Adrenal gland (tissue), 12 donors: ENCODE results near the gene PSMG1. TPM values are rescaled to one million over a fixed set of nuclear protein-coding genes. Genes with fewer than 3 reads are reported as not detected.

Source experiments
- DNase-seq, 7 donors: peaks; one replicate each; pipeline ENCODE4 v3.0.0-alpha.2; 2019 to 2020
- H3K27ac ChIP-seq, 5 donors: fragments of 200-600 bp; sonication (generic) in 4 of 5; 1 replicate in 3 of 5; 2 replicates in 2 of 5; pipeline versions ENCODE4 v1.5.1 to v1.8.0; 2016 to 2020; ENCODE audit warnings: mild to moderate bottlenecking in 1 of 5
- H3K27me3 ChIP-seq: fragments of 200-600 bp; 2 replicates; pipeline ENCODE4 v1.8.0; 2021
- H3K36me3 ChIP-seq, 2 donors: fragments of 200-600 bp; replicated peaks in 1 of 2; 1 replicate in 1 of 2; 2 replicates in 1 of 2; pipeline versions ENCODE4 v1.5.1 to v1.8.0; 2018 to 2022
- H3K4me1 ChIP-seq, 2 donors: fragments of 200-600 bp; replicated peaks in 1 of 2; 1 replicate in 1 of 2; 2 replicates in 1 of 2; pipeline versions ENCODE4 v1.5.1 to v1.8.0; 2018 to 2021
- H3K4me3 ChIP-seq, 4 donors: fragments of 200-600 bp; sonication (generic) in 3 of 4; one replicate each; pipeline ENCODE4 v1.5.1; 2016 to 2018
- H3K9me3 ChIP-seq, 3 donors: fragments of 200-600 bp; sonication (generic) in 1 of 3; replicated peaks in 1 of 3; 1 replicate in 2 of 3; 2 replicates in 1 of 3; pipeline versions ENCODE4 v1.5.1 to v1.8.0; 2016 to 2021
- CTCF ChIP-seq, 6 experiments: fragments of 450-650 bp in 4 of 6; fragments of 200-600 bp in 2 of 6; sonication (generic) in 1 of 6; IDR thresholded peaks; 1 replicate in 5 of 6; 2 replicates in 1 of 6; pipeline versions ENCODE4 v1.5.1 to v1.8.0; 2016 to 2021; ENCODE audit warnings: antibody characterized with exemption in 6 of 6, mild to moderate bottlenecking in 2 of 6, moderate library complexity in 1 of 6
- POLR2A ChIP-seq, 2 donors: fragments of 450-650 bp; IDR thresholded peaks; one replicate each; pipeline ENCODE4 v1.6.1; 2017; ENCODE audit warnings: antibody characterized with exemption in 2 of 2, mild to moderate bottlenecking in 2 of 2, moderate library complexity in 1 of 2
- WGBS, 4 donors: extraction: QIAGEN DNeasy Blood & Tissue Kit in 2 of 4; methylation state at CpG; one replicate each; pipeline versions ENCODE4 v1.1.5 to v1.1.7; 2013 to 2017; 5-methylcytosine and 5-hydroxymethylcytosine counted together
- intact Hi-C, 2 donors: fragments of 100-400 bp; cut with DNase I; formaldehyde crosslinking; loops; one replicate each; pipeline versions ENCODE4 v1.14.1 to v1.15.0; 2022 to 2023
- polyA plus RNA-seq, 3 donors: library from polyadenylated mRNA; stranded (reverse); fragments of 200-250 nt in 2 of 3; fragments of 350-450 nt in 1 of 3; fragmentation: Illumina TruSeq in 1 of 3; extraction: RNeasy Lipid Tissue Mini Kit (QIAGEN cat#74804) in 1 of 3; gene quantifications; one replicate each; pipeline ENCODE4 v1.2.3, GENCODE V29; 2013 to 2014
- total RNA-seq, 9 donors: library from RNA; depleted of rRNA in 4 of 9; stranded (reverse); fragments of >200 nt in 4 of 9; fragments of 120-200 nt in 1 of 9; fragmentation: NEBNext Ultra II Directional in 1 of 9; extraction: Animal tissue kit (Norgen Biotek cat#: 25700) in 1 of 9; gene quantifications; one replicate each; pipeline versions ENCODE4 v1.1.0 to v1.2.4, GENCODE V29; 2013 to 2023
- donor health status: healthy with polysubstance abuse.
- donor health status: Bipolar disorder and iron deficiency.
- donor health status: DM: yes; HTN: yes; CAD: no.
- donor health status: DM: no; HTN: no; CAD: no.
- donor health status: DM: no; HTN: no; CAD: no.
- donor health status: DM: yes; HTN: yes; CAD: no.

The PSMG1 gene
- total and polyA plus RNA-seq, 12 donors = 19.0 to 104 (median 37.3) TPM

GRCh38 chr21:39148975-39149374 is 34.3 kb downstream of the PSMG1 start:
- intact Hi-C loops = loop anchor here in 1 of 2 donors (10.0 kb wide), 1 partner anchor 644 kb away; no protein-coding TSS in a partner anchor
- H3K36me3 ChIP-seq = no peaks in the 10 kb centered on the region
- no peak overlapping the region for H3K27ac ChIP-seq
- H3K4me3 ChIP-seq = no peak overlapping the region
- WGBS, 4 donors = 63 to 77% (median 63%) methylated on average over 2 of the region's 2 CpGs
- no peaks in the 10 kb centered on the region for H3K4me1 ChIP-seq
- no peak for DNase-seq
- TF ChIP-seq POLR2A (IDR thresholded peaks at IDR 0.05) = no peak
- TF ChIP-seq CTCF (IDR thresholded peaks at IDR 0.05) = no peak
- no peaks in the 10 kb centered on the region for H3K9me3 ChIP-seq
- H3K27me3 ChIP-seq = no peaks in the 10 kb centered on the region

- TF ChIP-seq CTCF (IDR thresholded peaks at IDR 0.05) (no peak), POLR2A (IDR thresholded peaks at IDR 0.05) (no peak)
- 78 to 92% (median 82%) methylated on average over 3 of the region's 3 CpGs for WGBS, 4 donors
- H3K4me1 ChIP-seq = no peaks in the 10 kb centered on the region
- DNase-seq = no peak
- no peaks in the 10 kb centered on the region for H3K9me3 ChIP-seq
- H3K27me3 ChIP-seq = no peaks in the 10 kb centered on the region
- intact Hi-C loops = loop anchor here in 1 of 2 donors (10.0 kb wide), 1 partner anchor 639 kb away; no protein-coding TSS in a partner anchor
- no peaks in the 10 kb centered on the region for H3K36me3 ChIP-seq
- no peak overlapping the region for H3K4me3 ChIP-seq
- no peak overlapping the region for H3K27ac ChIP-seq
These were observed 39.1 kb downstream of the PSMG1 start for GRCh38 chr21:39144191-39144590.

- no peaks in the 10 kb centered on the region for H3K27me3 ChIP-seq
- no peak overlapping the region for H3K27ac ChIP-seq
- intact Hi-C loops = loop anchor here in 1 of 2 donors (10.0 kb wide), 1 partner anchor 638 kb away; no protein-coding TSS in a partner anchor
- peaks cover 0 to under 1% of the 10 kb centered on the region in 2 donors for H3K4me1 ChIP-seq
- 74 to 88% (median 77%) methylated on average over 3 of the region's 3 CpGs for WGBS, 4 donors
- TF ChIP-seq CTCF (IDR thresholded peaks at IDR 0.05) (no peak), POLR2A (IDR thresholded peaks at IDR 0.05) (no peak)
- H3K9me3 ChIP-seq = no peaks in the 10 kb centered on the region
- no peak overlapping the region for H3K4me3 ChIP-seq
- no peaks in the 10 kb centered on the region for H3K36me3 ChIP-seq
- DNase-seq = no peak
These were observed 40.3 kb downstream of the PSMG1 start for GRCh38 chr21:39142972-39143371.

- intact Hi-C loops = loop anchor here in 1 of 2 donors (10.0 kb wide), 1 partner anchor 637 kb away; no protein-coding TSS in a partner anchor
- 73 to 86% (median 80%) methylated on average over 3 of the region's 3 CpGs for WGBS, 4 donors
- H3K27ac ChIP-seq = no peak overlapping the region
- TF ChIP-seq CTCF (IDR thresholded peaks at IDR 0.05) (no peak), POLR2A (IDR thresholded peaks at IDR 0.05) (no peak)
- H3K4me3 ChIP-seq = no peak overlapping the region
- H3K27me3 ChIP-seq = no peaks in the 10 kb centered on the region
- H3K9me3 ChIP-seq = no peaks in the 10 kb centered on the region
- DNase-seq = no peak
- peaks cover 0 to 15% of the 10 kb centered on the region in 2 donors for H3K4me1 ChIP-seq
- no peaks in the 10 kb centered on the region for H3K36me3 ChIP-seq
These were observed 41.7 kb downstream of the PSMG1 start for GRCh38 chr21:39141502-39141901.
